Loucy (cell line): ENCODE results near the gene MBP.
A peak's percentile ranks its signal among the peaks of the same experiment; 100 is the strongest.

Experiments used
- H2AFZ ChIP-seq: fragments of 200-600 bp; sonication (generic); 2 replicates; pipeline ENCODE4 v1.6.0; 2016; ENCODE audit warnings: antibody characterized with exemption, mild to moderate bottlenecking, low read length, moderate library complexity
- H3F3A ChIP-seq: fragments of 200-600 bp; 2 replicates; pipeline ENCODE4 v1.6.0; 2016; ENCODE audit warnings: antibody characterized with exemption, low read depth, mild to moderate bottlenecking
- H3K27me3 ChIP-seq: fragments of 200-600 bp; sonication (generic); 2 replicates; pipeline ENCODE4 v1.6.1; 2014; ENCODE audit warnings: low read length, mild to moderate bottlenecking; ENCODE audit not compliant: insufficient read depth, poor library complexity, severe bottlenecking
- H3K36me3 ChIP-seq: fragments of 200-600 bp; sonication (generic); 2 replicates; pipeline ENCODE4 v1.6.1; 2016; ENCODE audit warnings: low read length; ENCODE audit not compliant: insufficient read depth
- H3K4me1 ChIP-seq: fragments of 200-600 bp; sonication (generic); 2 replicates; pipeline ENCODE4 v1.5.1; 2014; ENCODE audit warnings: low read length, mild to moderate bottlenecking; ENCODE audit not compliant: insufficient read depth, poor library complexity, severe bottlenecking
- H3K4me2 ChIP-seq: fragments of 200-600 bp; sonication (generic); 2 replicates; pipeline ENCODE4 v1.6.0; 2014; ENCODE audit warnings: antibody characterized with exemption, low read length, low read depth, mild to moderate bottlenecking; ENCODE audit not compliant: poor library complexity, severe bottlenecking
- H3K4me3 ChIP-seq: fragments of 200-600 bp; sonication (generic); 2 replicates; pipeline ENCODE4 v1.5.1; 2014; ENCODE audit warnings: low read length, mild to moderate bottlenecking, mixed read lengths; ENCODE audit not compliant: poor library complexity, severe bottlenecking
- H3K79me2 ChIP-seq: fragments of 200-600 bp; sonication (generic); 2 replicates; pipeline ENCODE4 v1.6.1; 2014; ENCODE audit warnings: low read length; ENCODE audit not compliant: insufficient read depth
- H3K9ac ChIP-seq: fragments of 200-600 bp; sonication (generic); 2 replicates; pipeline ENCODE4 v1.6.0; 2014; ENCODE audit warnings: mild to moderate bottlenecking, low read depth, low read length, moderate library complexity; ENCODE audit not compliant: poor library complexity, severe bottlenecking
- H3K9me2 ChIP-seq: fragments of 200-600 bp; sonication (generic); replicated peaks from 2 replicates; pipeline ENCODE4 v1.6.1; 2016; ENCODE audit warnings: low read depth, low read length, mixed read lengths
- H3K9me3 ChIP-seq: fragments of 200-600 bp; sonication (generic); 2 replicates; pipeline ENCODE4 v1.6.1; 2014; ENCODE audit warnings: mild to moderate bottlenecking, antibody characterized with exemption, low read length, low read depth; ENCODE audit not compliant: insufficient read depth
- H4K20me1 ChIP-seq: fragments of 200-600 bp; sonication (generic); 2 replicates; pipeline ENCODE4 v1.6.0; 2014; ENCODE audit warnings: antibody characterized with exemption, low read length, mild to moderate bottlenecking; ENCODE audit not compliant: insufficient read depth, poor library complexity, severe bottlenecking
- EZH2phosphoT487 ChIP-seq: fragments of 200-600 bp; IDR thresholded peaks from 2 replicates; pipeline ENCODE4 v1.6.1; 2018; ENCODE audit warnings: antibody characterized with exemption, mild to moderate bottlenecking, moderate library complexity, borderline replicate concordance
- TF ChIP-seq, protein P1 (sequence below): fragments of 200-600 bp; sonication (generic); conservative IDR thresholded peaks from 2 replicates; pipeline ENCODE4 v1.5.1; 2014; ENCODE audit warnings: mild to moderate bottlenecking, antibody characterized with exemption, low read length

Gene MBP

GRCh38 chr18:77055429-77056300 lies 76.9 kb downstream of the MBP start:
- Histone ChIP-seq H3K9ac (peak overlapping the region; percentile 89), H4K20me1 (no peaks in the 10 kb centered on the region), H3F3A (peaks cover 5% of the 10 kb centered on the region), H2AFZ (no peak overlapping the region), H3K4me1 (peaks cover 72% of the 10 kb centered on the region), H3K4me3 (peak overlapping the region; percentile 58), H3K9me2 (no peaks in the 10 kb centered on the region), H3K4me2 (peak overlapping the region; percentile 72), H3K9me3 (no peaks in the 10 kb centered on the region), H3K36me3 (no peaks in the 10 kb centered on the region), H3K79me2 (peaks cover 24% of the 10 kb centered on the region; the same call in 1 of the 2 replicates), H3K27me3 (no peaks in the 10 kb centered on the region)
- TF ChIP-seq, protein P1, sequence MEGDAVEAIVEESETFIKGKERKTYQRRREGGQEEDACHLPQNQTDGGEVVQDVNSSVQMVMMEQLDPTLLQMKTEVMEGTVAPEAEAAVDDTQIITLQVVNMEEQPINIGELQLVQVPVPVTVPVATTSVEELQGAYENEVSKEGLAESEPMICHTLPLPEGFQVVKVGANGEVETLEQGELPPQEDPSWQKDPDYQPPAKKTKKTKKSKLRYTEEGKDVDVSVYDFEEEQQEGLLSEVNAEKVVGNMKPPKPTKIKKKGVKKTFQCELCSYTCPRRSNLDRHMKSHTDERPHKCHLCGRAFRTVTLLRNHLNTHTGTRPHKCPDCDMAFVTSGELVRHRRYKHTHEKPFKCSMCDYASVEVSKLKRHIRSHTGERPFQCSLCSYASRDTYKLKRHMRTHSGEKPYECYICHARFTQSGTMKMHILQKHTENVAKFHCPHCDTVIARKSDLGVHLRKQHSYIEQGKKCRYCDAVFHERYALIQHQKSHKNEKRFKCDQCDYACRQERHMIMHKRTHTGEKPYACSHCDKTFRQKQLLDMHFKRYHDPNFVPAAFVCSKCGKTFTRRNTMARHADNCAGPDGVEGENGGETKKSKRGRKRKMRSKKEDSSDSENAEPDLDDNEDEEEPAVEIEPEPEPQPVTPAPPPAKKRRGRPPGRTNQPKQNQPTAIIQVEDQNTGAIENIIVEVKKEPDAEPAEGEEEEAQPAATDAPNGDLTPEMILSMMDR, result no peak
- TF ChIP-seq EZH2phosphoT487, result no peak

- H3K4me2 ChIP-seq, result peak overlapping the region; percentile 72
- no peaks in the 10 kb centered on the region for H4K20me1 ChIP-seq
- peak overlapping the region; percentile 89 for H3K9ac ChIP-seq
- no peaks in the 10 kb centered on the region for H3K9me2 ChIP-seq
- peaks cover 65% of the 10 kb centered on the region for H3K4me1 ChIP-seq
- H3F3A ChIP-seq, result peaks cover 5% of the 10 kb centered on the region
- peaks cover 24% of the 10 kb centered on the region; the same call in 1 of the 2 replicates for H3K79me2 ChIP-seq
- peak overlapping the region; percentile 3; the same call in 1 of the 2 replicates for H2AFZ ChIP-seq
- no peaks in the 10 kb centered on the region for H3K9me3 ChIP-seq
- H3K27me3 ChIP-seq, result no peaks in the 10 kb centered on the region
- peak overlapping the region; percentile 61 for H3K4me3 ChIP-seq
- no peaks in the 10 kb centered on the region for H3K36me3 ChIP-seq
- no peak for TF ChIP-seq EZH2phosphoT487
- TF ChIP-seq, protein P1, result peak; percentile 89
These were observed 77.8 kb downstream of the MBP start for GRCh38 chr18:77054606-77055428.

DNA sequence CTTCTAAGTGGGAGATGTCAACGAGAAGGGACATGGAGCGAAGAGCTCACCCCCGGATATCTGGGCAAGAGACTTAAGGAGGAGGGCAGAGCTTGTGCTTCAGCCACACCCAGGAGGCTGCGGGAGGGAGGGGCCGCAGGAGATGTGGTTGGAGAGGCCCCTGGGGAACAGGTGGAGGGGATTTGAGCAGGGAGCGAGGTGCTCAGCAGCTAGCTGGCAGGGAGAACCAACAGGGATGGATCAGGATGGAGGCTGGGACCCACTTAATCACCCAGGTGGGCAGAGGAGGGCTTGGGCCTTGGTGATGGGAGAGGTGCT lies 78.3 kb downstream of the MBP start:
- Histone ChIP-seq H3K9ac (peak overlapping the region; percentile 77), H3F3A (peaks cover 5% of the 10 kb centered on the region), H2AFZ (peak overlapping the region; percentile 3; the same call in 1 of the 2 replicates), H3K9me3 (no peaks in the 10 kb centered on the region), H4K20me1 (no peaks in the 10 kb centered on the region), H3K27me3 (no peaks in the 10 kb centered on the region), H3K9me2 (no peaks in the 10 kb centered on the region), H3K4me1 (peaks cover 61% of the 10 kb centered on the region), H3K4me3 (peak overlapping the region; percentile 61), H3K4me2 (peak overlapping the region; percentile 72), H3K36me3 (no peaks in the 10 kb centered on the region), H3K79me2 (peaks cover 24% of the 10 kb centered on the region; the same call in 1 of the 2 replicates)
- TF ChIP-seq EZH2phosphoT487, result no peak
- TF ChIP-seq, protein P1, result no peak
